Heart left ventricle (tissue), 16 donors: ENCODE results near the gene RSPH1. TPM values are rescaled to one million over a fixed set of nuclear protein-coding genes. Genes with fewer than 3 reads are reported as not detected.

ENCODE experiments used
- ATAC-seq, 4 donors: fragments of 200-7000 bp; cut with Tn5 transposase; one replicate each; pipeline ENCODE4 v1.9.1; 2020 to 2022; ENCODE audit warnings: moderate library complexity in 4 of 4, mild to moderate bottlenecking in 3 of 4, moderate number of reproducible peaks in 1 of 4
- DNase-seq, 5 donors: peaks; one replicate each; pipeline ENCODE4 v3.0.0-alpha.2; 2020
- H3K27ac ChIP-seq, 12 donors: fragments of 200-600 bp; sonication (generic) in 4 of 12; one replicate each; pipeline versions ENCODE4 v1.5.0 to v1.8.0; 2016 to 2022; ENCODE audit warnings: mild to moderate bottlenecking in 2 of 12
- H3K27me3 ChIP-seq, 9 donors: fragments of 200-600 bp; sonication (generic) in 2 of 9; one replicate each; pipeline versions ENCODE4 v1.5.1 to v1.8.0; 2016 to 2022; ENCODE audit warnings: mild to moderate bottlenecking in 3 of 9
- H3K36me3 ChIP-seq, 9 donors: fragments of 200-600 bp; sonication (generic) in 2 of 9; one replicate each; pipeline versions ENCODE4 v1.5.0 to v1.8.0; 2018 to 2022; ENCODE audit warnings: mild to moderate bottlenecking in 2 of 9
- H3K4me1 ChIP-seq, 12 donors: fragments of 200-600 bp; sonication (generic) in 4 of 12; one replicate each; pipeline versions ENCODE4 v1.5.0 to v1.8.0; 2016 to 2022; ENCODE audit warnings: mild to moderate bottlenecking in 3 of 12
- H3K4me3 ChIP-seq, 12 donors: fragments of 200-600 bp; sonication (generic) in 4 of 12; one replicate each; pipeline versions ENCODE4 v1.5.0 to v1.8.0; 2017 to 2022; ENCODE audit warnings: mild to moderate bottlenecking in 9 of 12, moderate library complexity in 4 of 12
- H3K9me3 ChIP-seq, 12 donors: fragments of 200-600 bp; sonication (generic) in 4 of 12; one replicate each; pipeline versions ENCODE4 v1.5.0 to v1.8.0; 2016 to 2022; ENCODE audit warnings: mild to moderate bottlenecking in 1 of 12
- CTCF ChIP-seq, 12 donors: fragments of 200-600 bp; sonication (generic) in 4 of 12; IDR thresholded peaks; one replicate each; pipeline versions ENCODE4 v1.5.0 to v1.8.0; 2018 to 2022; ENCODE audit warnings: antibody characterized with exemption in 12 of 12, mild to moderate bottlenecking in 5 of 12
- POLR2A ChIP-seq, 2 donors: fragments of 450-650 bp; IDR thresholded peaks; one replicate each; pipeline ENCODE4 v1.6.1; 2017; ENCODE audit warnings: antibody characterized with exemption in 2 of 2, mild to moderate bottlenecking in 2 of 2, moderate library complexity in 2 of 2
- WGBS, 4 donors: extraction: QIAGEN DNeasy Blood & Tissue Kit in 2 of 4; methylation state at CpG; one replicate each; pipeline versions ENCODE4 v1.1.5 to v1.1.7; 2013 to 2018; 5-methylcytosine and 5-hydroxymethylcytosine counted together
- intact Hi-C, 10 donors: fragments of 100-400 bp; cut with DNase I; formaldehyde crosslinking; loops; one replicate each; pipeline versions ENCODE4 v1.11.1 to v1.14.2; 2022
- polyA plus RNA-seq, 2 donors: library from polyadenylated mRNA; stranded (reverse); fragments of 200-250 nt; gene quantifications; one replicate each; pipeline ENCODE4 v1.2.3, GENCODE V29; 2013
- total RNA-seq, 9 donors: library from RNA; depleted of rRNA in 2 of 9; stranded (reverse); fragments of >200 nt in 2 of 9; fragmentation: NEBNext Ultra II Directional in 3 of 9; extraction: Animal tissue kit (Norgen Biotek cat#: 25700) in 3 of 9; gene quantifications; one replicate each; pipeline versions ENCODE4 v1.1.0 to v1.2.4, GENCODE V29; 2016 to 2023
- donor health status: ischemic (EF 13 %, LVEDD 7.1; RV severe dilation, severe dysfunction).
- donor health status: healthy with polysubstance abuse.
- donor health status: DM: no; HTN: yes; CAD: no.
- donor health status: DM: no; HTN: no; CAD: no.
- donor health status: ischemic (EF 25% LVEDD 6.9; RV normal size, moderate dysfunction).
- donor health status: ischemic (EF 25% LVEDD 5.7; RV mildly dilated, moderate dysfunction).
- donor health status: healthy.
- donor health status: DM: yes; HTN: yes; CAD: no.
- donor health status: ischemic (EF 35%, LVEDD 5.7; RV mildly dilated, moderate dysfunction).
- donor health status: nonischemic (EF 11% LVEDD 7.7; RV severe dilation, severe dysfunction).
- donor health status: DM: yes; HTN: yes; CAD: no.
- donor health status: PGD.
- donor health status: ischemic (EF 29% LVEDD 5.4; RV normal size, mild dysfunction).
- donor health status: nonischemic (EF 23%, LVEDD 6.1; RV moderate dilation, normal function).

The RSPH1 gene
- total and polyA plus RNA-seq, 11 donors = 0.11 to 0.18 TPM; not detected in 9

GRCh38 chr21:42448686-42449085, 47.3 kb downstream of the RSPH1 start:
- H3K27ac ChIP-seq = no peak overlapping the region
- no peak for ATAC-seq
- no peaks in the 10 kb centered on the region for H3K36me3 ChIP-seq
- H3K9me3 ChIP-seq = no peaks in the 10 kb centered on the region
- intact Hi-C loops = loop anchor here in 9 of 10 donors (2.0 to 10.0 kb wide), 8 partner anchors 111 to 306 kb away; partner anchors contain the start of gene TFF3 (in 3 of the 9)
- H3K4me1 ChIP-seq = peaks cover 0 to 5% (median 0%) of the 10 kb centered on the region in 12 donors
- TF ChIP-seq CTCF (IDR thresholded peaks at IDR 0.05) = no peak
- TF ChIP-seq POLR2A (IDR thresholded peaks at IDR 0.05) = no peak
- peaks cover 0 to 4% (median 0%) of the 10 kb centered on the region in 9 donors for H3K27me3 ChIP-seq
- WGBS, 4 donors = 75 to 100% (median 80%) methylated on average over 2 to 3 of the region's 3 CpGs
- DNase-seq = no peak
- H3K4me3 ChIP-seq = no peak overlapping the region

- H3K4me3 ChIP-seq = no peak overlapping the region
- H3K4me1 ChIP-seq = peaks cover 0 to 4% (median 0%) of the 10 kb centered on the region in 12 donors
- no peaks in the 10 kb centered on the region for H3K36me3 ChIP-seq
- intact Hi-C loops = loop anchor here in 9 of 10 donors (2.0 to 10.0 kb wide), 8 partner anchors 110 to 305 kb away; partner anchors contain the start of gene TFF3 (in 3 of the 9)
- WGBS, 4 donors = 91 to 94% (median 93%) methylated on average over 10 of the region's 10 CpGs
- ATAC-seq = no peak
- no peaks in the 10 kb centered on the region for H3K9me3 ChIP-seq
- TF ChIP-seq POLR2A (IDR thresholded peaks at IDR 0.05) (no peak), CTCF (IDR thresholded peaks at IDR 0.05) (no peak)
- no peaks in the 10 kb centered on the region for H3K27me3 ChIP-seq
- H3K27ac ChIP-seq = no peak overlapping the region
- no peak for DNase-seq
These were observed 48.3 kb downstream of the RSPH1 start for GRCh38 chr21:42447732-42448131.

GRCh38 chr21:42447182-42447581, 48.8 kb downstream of the RSPH1 start:
- no peaks in the 10 kb centered on the region for H3K36me3 ChIP-seq
- WGBS, 4 donors = 76 to 81% (median 80%) methylated on average over 14 of the region's 14 CpGs
- H3K4me1 ChIP-seq = peaks cover 0 to 4% (median 0%) of the 10 kb centered on the region in 12 donors
- DNase-seq (no peak), ATAC-seq (no peak)
- no peak overlapping the region for H3K27ac ChIP-seq
- H3K27me3 ChIP-seq = no peaks in the 10 kb centered on the region
- H3K9me3 ChIP-seq = no peaks in the 10 kb centered on the region
- intact Hi-C loops = loop anchor here in 9 of 10 donors (5.0 to 10.0 kb wide), 7 partner anchors 110 to 305 kb away; partner anchors contain the start of gene TFF3 (in 3 of the 9)
- no peak overlapping the region for H3K4me3 ChIP-seq
- TF ChIP-seq CTCF (IDR thresholded peaks at IDR 0.05) = no peak
- no peak for TF ChIP-seq POLR2A (IDR thresholded peaks at IDR 0.05)

- no peak overlapping the region for H3K27ac ChIP-seq
- no peaks in the 10 kb centered on the region for H3K9me3 ChIP-seq
- H3K4me3 ChIP-seq = no peak overlapping the region
- 88 to 96% (median 92%) methylated on average over 4 of the region's 4 CpGs for WGBS, 4 donors
- DNase-seq (no peak), ATAC-seq (no peak)
- no peaks in the 10 kb centered on the region for H3K27me3 ChIP-seq
- TF ChIP-seq POLR2A (IDR thresholded peaks at IDR 0.05) (no peak), CTCF (IDR thresholded peaks at IDR 0.05) (no peak)
- peaks cover 0 to 4% (median 0%) of the 10 kb centered on the region in 12 donors for H3K4me1 ChIP-seq
- intact Hi-C loops = loop anchor here in 9 of 10 donors (5.0 to 10.0 kb wide), 7 partner anchors 109 to 304 kb away; partner anchors contain the start of gene TFF3 (in 3 of the 9)
- H3K36me3 ChIP-seq = no peaks in the 10 kb centered on the region
These were observed 49.5 kb downstream of the RSPH1 start for GRCh38 chr21:42446531-42446930.
